ENCODE measurements around the gene NENF.

DNA sequence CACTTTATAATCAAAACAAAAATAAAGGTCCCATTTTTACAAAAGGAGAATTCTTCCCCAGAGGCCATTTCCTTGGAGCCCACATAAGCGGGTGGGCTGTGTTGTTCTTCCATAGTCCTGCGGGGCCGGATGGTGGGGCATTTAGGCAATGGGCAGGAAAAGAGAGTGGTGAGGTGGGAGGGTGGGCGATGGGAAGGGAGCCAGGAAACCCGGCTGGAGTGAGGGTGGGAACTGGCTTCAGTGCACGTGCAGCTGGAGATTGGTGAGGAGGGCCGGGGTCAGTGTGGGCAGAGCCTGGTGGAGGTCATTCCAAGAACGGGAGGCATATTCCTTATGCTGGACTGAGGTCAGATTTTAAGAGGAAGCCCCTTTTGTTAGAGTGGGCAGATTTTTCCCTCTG, 13.6 kb downstream of the NENF start:
- TF ChIP-seq CTCF (IDR thresholded peaks at IDR 0.05): no peak
- no peak for TF ChIP-seq EZH2 (IDR thresholded peaks at IDR 0.05; ENCODE audit: borderline replicate concordance, insufficient read depth, low read depth, low read length, poor library complexity, severe bottlenecking)
